GM12878 (cell line): ENCODE results near the gene ADAMTS6. TPM values are rescaled to one million over a fixed set of nuclear protein-coding genes. Genes with fewer than 3 reads are reported as not detected.

Source experiments
- ATAC-seq: fragments of 200-7000 bp; cut with Tn5 transposase; 3 replicates; pipeline ENCODE4 v1.9.1; 2020; ENCODE audit warnings: mild to moderate bottlenecking, moderate library complexity
- BruUV-seq: library from RNA; stranded (reverse); fragments of 400-500 nt; replicated peaks from 2 replicates; lab custom pipeline; 2021; lab: Mats Ljungman, UMichigan
- CTCF ChIA-PET: fragments of 300-600 bp; sonication (Branson Sonifier 250); formaldehyde crosslinking; extraction: SDS; loops from one replicate; lab custom pipeline; 2021; ENCODE audit warnings: inconsistent platforms; lab: Yijun Ruan, JAX
- POLR2A ChIA-PET: fragments of 350-600 bp; formaldehyde crosslinking; extraction: SDS; loops from one replicate; lab custom pipeline; 2021; ENCODE audit warnings: inconsistent platforms; lab: Charles Lee
- RAD21 ChIA-PET: fragments of 300-600 bp; sonication (Branson Sonifier 250); formaldehyde crosslinking; loops from one replicate; lab custom pipeline; 2023; ENCODE audit warnings: antibody characterized with exemption; ENCODE audit not compliant: unreplicated experiment; lab: Charles Lee
- SMC1A ChIA-PET: fragments of 300-600 bp; sonication (Branson Sonifier 250); formaldehyde crosslinking; loops from one replicate; lab custom pipeline; 2023; ENCODE audit not compliant: unreplicated experiment, uncharacterized antibody; lab: Charles Lee
- DNase-seq: peaks from one replicate; pipeline ENCODE4 v3.0.0-alpha.2; 2011; ENCODE audit warnings: low read depth, low spot score
- FAIRE-seq: peaks from 3 replicates; lab custom pipeline; 2011; peaks lifted over from hg19 to GRCh38; lab: Jason Lieb, UNC
- H2AFZ ChIP-seq: 2 replicates; pipeline ENCODE4 v1.6.0; 2011; ENCODE audit warnings: low read depth, low read length, control low read depth; ENCODE audit not compliant: control insufficient read depth
- H3K27ac ChIP-seq: 2 replicates; pipeline ENCODE4 v1.5.1; 2011; ENCODE audit warnings: control low read depth; ENCODE audit not compliant: control insufficient read depth, insufficient read depth
- H3K27me3 ChIP-seq, 2 experiments: replicated peaks in 1 of 2; 2 replicates each; pipeline versions ENCODE4 v1.6.0 to v1.6.1; 2011; ENCODE audit warnings: low read length in 1 of 2; ENCODE audit not compliant: control insufficient read depth in 2 of 2, insufficient read depth in 2 of 2
- H3K36me3 ChIP-seq, 2 experiments: 2 replicates each; pipeline ENCODE4 v1.5.1; 2011; ENCODE audit warnings: low read length in 1 of 2; ENCODE audit not compliant: control insufficient read depth in 2 of 2, insufficient read depth in 2 of 2
- H3K4me1 ChIP-seq: 2 replicates; pipeline ENCODE4 v1.6.1; 2011; ENCODE audit warnings: mild to moderate bottlenecking, low read length, moderate library complexity, mixed read lengths; ENCODE audit not compliant: control insufficient read depth, insufficient read depth
- H3K4me2 ChIP-seq: 2 replicates; pipeline ENCODE4 v1.6.0; 2011; ENCODE audit warnings: control low read depth; ENCODE audit not compliant: control insufficient read depth, insufficient read depth
- H3K4me3 ChIP-seq: fragments of 200-600 bp; sonication (generic); 2 replicates; pipeline ENCODE4 v1.5.1; 2016
- H3K79me2 ChIP-seq: 2 replicates; pipeline ENCODE4 v1.6.0; 2011; ENCODE audit warnings: low read length; ENCODE audit not compliant: control insufficient read depth, insufficient read depth
- H3K9ac ChIP-seq: 2 replicates; pipeline ENCODE4 v1.8.0; 2011; ENCODE audit warnings: low read length, control low read depth, mixed read lengths; ENCODE audit not compliant: control insufficient read depth, insufficient read depth
- H3K9me3 ChIP-seq: replicated peaks from 3 replicates; pipeline ENCODE4 v1.5.1; 2011; ENCODE audit warnings: mild to moderate bottlenecking, low read length; ENCODE audit not compliant: control insufficient read depth, insufficient read depth
- H4K20me1 ChIP-seq: 2 replicates; pipeline ENCODE4 v1.6.0; 2011; ENCODE audit not compliant: control insufficient read depth, insufficient read depth
- CHD1 ChIP-seq: IDR thresholded peaks from 2 replicates; pipeline ENCODE4 v1.6.1; 2012; ENCODE audit warnings: low read depth, low read length, improper control_type of control experiment
- MYB ChIP-seq: fragments of 150-350 bp; IDR thresholded peaks from 2 replicates; pipeline ENCODE4 v1.6.1; 2014; ENCODE audit warnings: mild to moderate bottlenecking, low read depth, low read length, borderline replicate concordance
- NFYB ChIP-seq: IDR thresholded peaks from 2 replicates; pipeline ENCODE4 v1.6.1; 2011; ENCODE audit warnings: low read depth, mild to moderate bottlenecking, low read length, improper control_type of control experiment, moderate library complexity; ENCODE audit not compliant: insufficient read depth
- WGBS: methylation state at CpG from one replicate; pipeline ENCODE4 v1.1.6; 2016; ENCODE audit warnings: low lambda C conversion rate; ENCODE audit not compliant: insufficient replicate concordance, insufficient coverage; ENCODE audit errors: missing lambda C conversion rate; 5-methylcytosine and 5-hydroxymethylcytosine counted together
- in situ Hi-C: fragments of 300-500 bp; cut with MboI; formaldehyde crosslinking; loops from 9 replicates; pipeline ENCODE4 v1.14.3; 2018; ENCODE audit warnings: mixed read lengths
- intact Hi-C: fragments of 100-400 bp; cut with micrococcal nuclease; formaldehyde crosslinking; loops from one replicate; pipeline ENCODE4 v1.14.2; 2022; ENCODE audit not compliant: unreplicated experiment
- polyA plus RNA-seq, 11 experiments: library from polyadenylated mRNA; depleted of rRNA in 4 of 11; unstranded in 6 of 11; stranded (reverse) in 5 of 11; fragments of >200 nt; fragmentation: Nextera tagmentation in 4 of 11; fragmentation: Illumina TruSeq in 1 of 11; extraction: Ambion mirVana in 4 of 11; extraction: Trizol in 1 of 11; gene quantifications; 1 replicate in 1 of 11; 2 replicates in 10 of 11; pipeline versions ENCODE4 v1.2.1 to v1.2.3, GENCODE V29; 2011 to 2016; ENCODE audit warnings: inconsistent platforms in 2 of 11, missing spikeins in 2 of 11, low read depth in 1 of 11
- total RNA-seq, 4 experiments: library from RNA; depleted of rRNA in 3 of 4; stranded (reverse); fragments of >200 nt in 3 of 4; fragmentation: Illumina TruSeq in 1 of 4; extraction: Trizol in 1 of 4; gene quantifications; 2 replicates each; pipeline versions ENCODE4 v1.2.1 to v1.2.3, GENCODE V29; 2013 to 2021
- TF ChIP-seq, protein P1 (sequence below): IDR thresholded peaks from 2 replicates; pipeline ENCODE4 v1.6.1; 2011; ENCODE audit warnings: borderline replicate concordance, low read depth, mild to moderate bottlenecking, moderate library complexity, low read length; ENCODE audit not compliant: insufficient read depth, poor library complexity, severe bottlenecking
- TF ChIP-seq, protein P2 (sequence below): IDR thresholded peaks from 2 replicates; pipeline ENCODE4 v1.6.1; 2011; ENCODE audit warnings: borderline replicate concordance, low read depth, mild to moderate bottlenecking, moderate library complexity, mixed read lengths, low read length; ENCODE audit not compliant: insufficient read depth; ENCODE audit errors: extremely low read length
- TF ChIP-seq, protein P3 (sequence below): IDR thresholded peaks from 2 replicates; pipeline ENCODE4 v1.6.1; 2012; ENCODE audit warnings: mild to moderate bottlenecking, low read depth, low read length
- TF ChIP-seq, protein P4 (sequence below): fragments of 450-650 bp; IDR thresholded peaks from 2 replicates; pipeline ENCODE4 v1.6.1; 2017; ENCODE audit warnings: antibody characterized with exemption, mild to moderate bottlenecking, moderate library complexity

ADAMTS6 gene
- total and polyA plus RNA-seq, 10 of the 15 experiments (the other 5 are each of a cell fraction or from before 2014, with no cell fraction given) = 1.1 to 12.3 (median 6.5) TPM

DNA sequence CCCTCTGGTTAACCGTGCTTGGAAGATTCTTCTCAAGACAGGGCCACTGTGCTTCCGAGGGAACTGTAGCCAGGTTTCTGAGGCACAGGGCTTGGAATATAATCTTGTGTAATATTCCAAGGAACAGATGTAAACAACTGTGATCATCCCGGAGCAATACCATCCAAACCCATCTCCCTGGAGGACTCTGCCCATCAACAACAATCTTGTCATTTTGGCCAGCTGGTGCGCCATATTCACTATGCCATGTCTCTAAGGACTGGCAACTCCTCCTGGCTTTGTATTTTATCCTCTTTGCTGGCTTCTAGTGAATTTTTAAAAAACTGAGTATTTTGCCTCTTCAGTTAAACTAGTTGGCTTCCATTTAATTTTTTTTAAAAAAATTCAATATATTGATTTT lies 349.3 kb downstream of the ADAMTS6 start:
- no peak overlapping the region for H3K4me2 ChIP-seq
- DNase-seq = no peak
- TF ChIP-seq CHD1 (no peak), MYB (no peak), NFYB (no peak)
- TF ChIP-seq, protein P1, sequence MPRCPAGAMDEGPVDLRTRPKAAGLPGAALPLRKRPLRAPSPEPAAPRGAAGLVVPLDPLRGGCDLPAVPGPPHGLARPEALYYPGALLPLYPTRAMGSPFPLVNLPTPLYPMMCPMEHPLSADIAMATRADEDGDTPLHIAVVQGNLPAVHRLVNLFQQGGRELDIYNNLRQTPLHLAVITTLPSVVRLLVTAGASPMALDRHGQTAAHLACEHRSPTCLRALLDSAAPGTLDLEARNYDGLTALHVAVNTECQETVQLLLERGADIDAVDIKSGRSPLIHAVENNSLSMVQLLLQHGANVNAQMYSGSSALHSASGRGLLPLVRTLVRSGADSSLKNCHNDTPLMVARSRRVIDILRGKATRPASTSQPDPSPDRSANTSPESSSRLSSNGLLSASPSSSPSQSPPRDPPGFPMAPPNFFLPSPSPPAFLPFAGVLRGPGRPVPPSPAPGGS = no peak
- TF ChIP-seq, protein P2, sequence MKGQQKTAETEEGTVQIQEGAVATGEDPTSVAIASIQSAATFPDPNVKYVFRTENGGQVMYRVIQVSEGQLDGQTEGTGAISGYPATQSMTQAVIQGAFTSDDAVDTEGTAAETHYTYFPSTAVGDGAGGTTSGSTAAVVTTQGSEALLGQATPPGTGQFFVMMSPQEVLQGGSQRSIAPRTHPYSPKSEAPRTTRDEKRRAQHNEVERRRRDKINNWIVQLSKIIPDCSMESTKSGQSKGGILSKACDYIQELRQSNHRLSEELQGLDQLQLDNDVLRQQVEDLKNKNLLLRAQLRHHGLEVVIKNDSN = no peak
- TF ChIP-seq, protein P3, sequence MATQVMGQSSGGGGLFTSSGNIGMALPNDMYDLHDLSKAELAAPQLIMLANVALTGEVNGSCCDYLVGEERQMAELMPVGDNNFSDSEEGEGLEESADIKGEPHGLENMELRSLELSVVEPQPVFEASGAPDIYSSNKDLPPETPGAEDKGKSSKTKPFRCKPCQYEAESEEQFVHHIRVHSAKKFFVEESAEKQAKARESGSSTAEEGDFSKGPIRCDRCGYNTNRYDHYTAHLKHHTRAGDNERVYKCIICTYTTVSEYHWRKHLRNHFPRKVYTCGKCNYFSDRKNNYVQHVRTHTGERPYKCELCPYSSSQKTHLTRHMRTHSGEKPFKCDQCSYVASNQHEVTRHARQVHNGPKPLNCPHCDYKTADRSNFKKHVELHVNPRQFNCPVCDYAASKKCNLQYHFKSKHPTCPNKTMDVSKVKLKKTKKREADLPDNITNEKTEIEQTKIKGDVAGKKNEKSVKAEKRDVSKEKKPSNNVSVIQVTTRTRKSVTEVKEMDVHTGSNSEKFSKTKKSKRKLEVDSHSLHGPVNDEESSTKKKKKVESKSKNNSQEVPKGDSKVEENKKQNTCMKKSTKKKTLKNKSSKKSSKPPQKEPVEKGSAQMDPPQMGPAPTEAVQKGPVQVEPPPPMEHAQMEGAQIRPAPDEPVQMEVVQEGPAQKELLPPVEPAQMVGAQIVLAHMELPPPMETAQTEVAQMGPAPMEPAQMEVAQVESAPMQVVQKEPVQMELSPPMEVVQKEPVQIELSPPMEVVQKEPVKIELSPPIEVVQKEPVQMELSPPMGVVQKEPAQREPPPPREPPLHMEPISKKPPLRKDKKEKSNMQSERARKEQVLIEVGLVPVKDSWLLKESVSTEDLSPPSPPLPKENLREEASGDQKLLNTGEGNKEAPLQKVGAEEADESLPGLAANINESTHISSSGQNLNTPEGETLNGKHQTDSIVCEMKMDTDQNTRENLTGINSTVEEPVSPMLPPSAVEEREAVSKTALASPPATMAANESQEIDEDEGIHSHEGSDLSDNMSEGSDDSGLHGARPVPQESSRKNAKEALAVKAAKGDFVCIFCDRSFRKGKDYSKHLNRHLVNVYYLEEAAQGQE = no peak
- TF ChIP-seq, protein P4, sequence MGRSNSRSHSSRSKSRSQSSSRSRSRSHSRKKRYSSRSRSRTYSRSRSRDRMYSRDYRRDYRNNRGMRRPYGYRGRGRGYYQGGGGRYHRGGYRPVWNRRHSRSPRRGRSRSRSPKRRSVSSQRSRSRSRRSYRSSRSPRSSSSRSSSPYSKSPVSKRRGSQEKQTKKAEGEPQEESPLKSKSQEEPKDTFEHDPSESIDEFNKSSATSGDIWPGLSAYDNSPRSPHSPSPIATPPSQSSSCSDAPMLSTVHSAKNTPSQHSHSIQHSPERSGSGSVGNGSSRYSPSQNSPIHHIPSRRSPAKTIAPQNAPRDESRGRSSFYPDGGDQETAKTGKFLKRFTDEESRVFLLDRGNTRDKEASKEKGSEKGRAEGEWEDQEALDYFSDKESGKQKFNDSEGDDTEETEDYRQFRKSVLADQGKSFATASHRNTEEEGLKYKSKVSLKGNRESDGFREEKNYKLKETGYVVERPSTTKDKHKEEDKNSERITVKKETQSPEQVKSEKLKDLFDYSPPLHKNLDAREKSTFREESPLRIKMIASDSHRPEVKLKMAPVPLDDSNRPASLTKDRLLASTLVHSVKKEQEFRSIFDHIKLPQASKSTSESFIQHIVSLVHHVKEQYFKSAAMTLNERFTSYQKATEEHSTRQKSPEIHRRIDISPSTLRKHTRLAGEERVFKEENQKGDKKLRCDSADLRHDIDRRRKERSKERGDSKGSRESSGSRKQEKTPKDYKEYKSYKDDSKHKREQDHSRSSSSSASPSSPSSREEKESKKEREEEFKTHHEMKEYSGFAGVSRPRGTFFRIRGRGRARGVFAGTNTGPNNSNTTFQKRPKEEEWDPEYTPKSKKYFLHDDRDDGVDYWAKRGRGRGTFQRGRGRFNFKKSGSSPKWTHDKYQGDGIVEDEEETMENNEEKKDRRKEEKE = no peak
- TF ChIP-seq, all 136 proteins: peak for 0
- H3K9ac ChIP-seq = no peak overlapping the region
- H3K4me3 ChIP-seq = no peak overlapping the region
- H3K79me2 ChIP-seq = no peaks in the 10 kb centered on the region
- no peaks in the 10 kb centered on the region for H3K4me1 ChIP-seq
- H3K27ac ChIP-seq = no peak overlapping the region
- CTCF ChIA-PET = interaction anchor here (0.5 kb wide), 1 partner anchor 212 kb away, joined by 3 read pairs; no protein-coding TSS in a partner anchor
- SMC1A ChIA-PET = no interaction called here
- ATAC-seq = no peak
- POLR2A ChIA-PET = no interaction called here
- no peaks in the 10 kb centered on the region for H4K20me1 ChIP-seq
- 82% methylated on average over 4 of the region's 4 CpGs for whole genome bisulfite sequencing
- intact Hi-C loops = no loop called here
- no peaks in the 10 kb centered on the region for H3K27me3 ChIP-seq
- no peak overlapping the region for H2AFZ ChIP-seq
- no peaks in the 10 kb centered on the region for H3K36me3 ChIP-seq
- FAIRE-seq = no peak
- H3K9me3 ChIP-seq = no peaks in the 10 kb centered on the region
- RAD21 ChIA-PET = no interaction called here
- in situ Hi-C loops = no loop called here
- no TSS peak for BruUV-seq
